HG02981 (cell line): Measurements from ENCODE around the gene CELF2.

Source experiments
- ATAC-seq: cut with Tn5 transposase; IDR thresholded peaks from one replicate; pipeline ENCODE4 v1.9.1; 2021; ENCODE audit warnings: mild to moderate bottlenecking, moderate library complexity; ENCODE audit not compliant: unreplicated experiment

CELF2 gene

GRCh38 chr10:11191190-11191589, 173.5 kb downstream of the CELF2 start:
- no peak for ATAC-seq

GRCh38 chr10:11191678-11192077, 174.0 kb downstream of the CELF2 start:
- no peak for ATAC-seq

- ATAC-seq, result no peak
Observed at GRCh38 chr10:11192304-11193000, 174.8 kb downstream of the CELF2 start.

- no peak for ATAC-seq
Observed at GRCh38 chr10:11193001-11193551, 175.4 kb downstream of the CELF2 start.

GRCh38 chr10:11194859-11195586, 177.4 kb downstream of the CELF2 start:
- ATAC-seq, result no peak

GRCh38 chr10:11195623-11196022, 178.0 kb downstream of the CELF2 start:
- ATAC-seq, result no peak

- ATAC-seq, result peak; percentile 77
Observed at GRCh38 chr10:11197266-11197712, 179.6 kb downstream of the CELF2 start.

- ATAC-seq, result no peak
Observed at GRCh38 chr10:11197878-11198277, 180.2 kb downstream of the CELF2 start.

- no peak for ATAC-seq
Observed at GRCh38 chr10:11201911-11202310, 184.2 kb downstream of the CELF2 start.

GRCh38 chr10:11204351-11204942, 186.8 kb downstream of the CELF2 start:
- no peak for ATAC-seq

- ATAC-seq, result no peak
Observed at GRCh38 chr10:11205030-11205772, 187.5 kb downstream of the CELF2 start.

- ATAC-seq, result no peak
Observed at GRCh38 chr10:11206676-11207559, 189.2 kb downstream of the CELF2 start.

- no peak for ATAC-seq
Observed at GRCh38 chr10:11207560-11207844, 189.8 kb downstream of the CELF2 start.

- ATAC-seq, result no peak
Observed at GRCh38 chr10:11208243-11208642, 190.6 kb downstream of the CELF2 start.

GRCh38 chr10:11208908-11209829, 191.5 kb downstream of the CELF2 start:
- ATAC-seq, result peak; percentile 63

GRCh38 chr10:11209830-11210181, 192.1 kb downstream of the CELF2 start:
- peak; percentile 31 for ATAC-seq

GRCh38 chr10:11210211-11210922, 192.7 kb downstream of the CELF2 start:
- ATAC-seq, result peak; percentile 9

- ATAC-seq, result no peak
Observed at GRCh38 chr10:11212288-11213085, 194.8 kb downstream of the CELF2 start.
